Liver (tissue), 9 donors: ENCODE results near the gene IARS1. TPM values are rescaled to one million over a fixed set of nuclear protein-coding genes. Genes with fewer than 3 reads are reported as not detected.

ENCODE experiments used
- DNase-seq: peaks from one replicate; pipeline ENCODE4 v3.0.0-alpha.2; 2017; ENCODE audit warnings: low spot score
- H3K27ac ChIP-seq, 2 donors: one replicate each; pipeline ENCODE4 v1.7.0; 2013; ENCODE audit warnings: inconsistent platforms in 2 of 2, low read length in 2 of 2, control low read depth in 1 of 2, low read depth in 1 of 2, mild to moderate bottlenecking in 1 of 2
- H3K27me3 ChIP-seq, 4 donors: one replicate each; pipeline versions ENCODE4 v1.6.1 to v1.7.0; 2013; ENCODE audit warnings: low read length in 3 of 4, inconsistent platforms in 1 of 4, mild to moderate bottlenecking in 1 of 4, moderate library complexity in 1 of 4; ENCODE audit not compliant: control insufficient read depth in 4 of 4, insufficient read depth in 4 of 4
- H3K36me3 ChIP-seq, 4 donors: one replicate each; pipeline versions ENCODE4 v1.6.1 to v1.7.0; 2013; ENCODE audit warnings: low read length in 3 of 4, mild to moderate bottlenecking in 3 of 4, low read depth in 1 of 4, moderate library complexity in 1 of 4; ENCODE audit not compliant: control insufficient read depth in 4 of 4, insufficient read depth in 3 of 4
- H3K4me1 ChIP-seq, 4 donors: one replicate each; pipeline versions ENCODE4 v1.6.1 to v1.7.0; 2013; ENCODE audit warnings: low read length in 3 of 4, mild to moderate bottlenecking in 3 of 4, moderate library complexity in 1 of 4; ENCODE audit not compliant: control insufficient read depth in 4 of 4, insufficient read depth in 4 of 4
- H3K4me3 ChIP-seq, 3 donors: one replicate each; pipeline versions ENCODE4 v1.6.1 to v1.7.0; 2013; ENCODE audit warnings: low read length in 3 of 3, control low read depth in 1 of 3, low read depth in 1 of 3, mild to moderate bottlenecking in 1 of 3
- H3K9ac ChIP-seq, 2 donors: one replicate each; pipeline ENCODE4 v1.7.0; 2013; ENCODE audit warnings: low read length in 2 of 2, mild to moderate bottlenecking in 2 of 2, moderate library complexity in 2 of 2, control low read depth in 1 of 2, low read depth in 1 of 2
- H3K9me3 ChIP-seq, 4 donors: one replicate each; pipeline versions ENCODE4 v1.6.1 to v1.7.0; 2013; ENCODE audit warnings: low read length in 3 of 4; ENCODE audit not compliant: control insufficient read depth in 4 of 4
- ATF3 ChIP-seq: IDR thresholded peaks from 2 replicates; pipeline ENCODE4 v1.6.1; 2016; ENCODE audit warnings: antibody characterized with exemption
- CTCF ChIP-seq: fragments of 150-350 bp; IDR thresholded peaks from 2 replicates; pipeline ENCODE4 v1.5.1; 2017; ENCODE audit warnings: improper control_type of control experiment, low read depth, low read length; ENCODE audit not compliant: missing input control
- GABPA ChIP-seq, 2 donors: IDR thresholded peaks in 1 of 2; conservative IDR thresholded peaks in 1 of 2; 2 replicates each; pipeline ENCODE4 v1.6.1; 2016; ENCODE audit warnings: antibody characterized with exemption in 2 of 2, mild to moderate bottlenecking in 1 of 2, moderate library complexity in 1 of 2
- HNF4A ChIP-seq, 2 donors: conservative IDR thresholded peaks; 2 replicates each; pipeline ENCODE4 v1.6.1; 2016; ENCODE audit warnings: antibody characterized with exemption in 2 of 2, mild to moderate bottlenecking in 2 of 2
- HNF4G ChIP-seq: IDR thresholded peaks from 2 replicates; pipeline ENCODE4 v1.6.1; 2016; ENCODE audit warnings: antibody characterized with exemption
- JUND ChIP-seq, 2 donors: IDR thresholded peaks; 2 replicates each; pipeline ENCODE4 v1.6.1; 2016; ENCODE audit warnings: antibody characterized with exemption in 2 of 2
- NR2F2 ChIP-seq: IDR thresholded peaks from 2 replicates; pipeline ENCODE4 v1.6.1; 2016; ENCODE audit warnings: antibody characterized with exemption
- RAD21 ChIP-seq, 2 donors: IDR thresholded peaks; 2 replicates each; pipeline ENCODE4 v1.6.1; 2016; ENCODE audit warnings: antibody characterized with exemption in 2 of 2, mild to moderate bottlenecking in 2 of 2
- RXRA ChIP-seq, 2 donors: IDR thresholded peaks; 2 replicates each; pipeline ENCODE4 v1.6.1; 2017 to 2018; ENCODE audit warnings: antibody characterized with exemption in 2 of 2, mild to moderate bottlenecking in 1 of 2
- SP1 ChIP-seq: IDR thresholded peaks from 2 replicates; pipeline ENCODE4 v1.6.1; 2018; ENCODE audit warnings: antibody characterized with exemption, mild to moderate bottlenecking
- TAF1 ChIP-seq: conservative IDR thresholded peaks from 2 replicates; pipeline ENCODE4 v1.6.1; 2016; ENCODE audit warnings: antibody characterized with exemption, mild to moderate bottlenecking
- ZBTB33 ChIP-seq: IDR thresholded peaks from 2 replicates; pipeline ENCODE4 v1.6.1; 2016; ENCODE audit warnings: antibody characterized with exemption
- WGBS: extraction: QIAGEN DNeasy Blood & Tissue Kit; methylation state at CpG from one replicate; pipeline ENCODE4 v1.1.7; 2013; 5-methylcytosine and 5-hydroxymethylcytosine counted together
- polyA plus RNA-seq, 2 donors: library from polyadenylated mRNA; stranded (reverse) in 1 of 2; unstranded in 1 of 2; fragments of 200-250 nt in 1 of 2; fragments of >200 nt in 1 of 2; fragmentation: Nextera tagmentation in 1 of 2; extraction: Ambion mirVana in 1 of 2; gene quantifications; one replicate each; pipeline versions ENCODE4 v1.2.1 to v1.2.3, GENCODE V29; 2013 to 2015
- total RNA-seq, 2 donors: library from RNA; depleted of rRNA; stranded (reverse); fragments of >200 nt; gene quantifications; one replicate each; pipeline ENCODE4 v1.2.3, GENCODE V29; 2014
- donor health status: healthy.
- donor health status: healthy.
- donor health status: healthy.
- donor health status: healthy.
- donor health status: healthy.

Gene IARS1
- total and polyA plus RNA-seq, 4 donors, result 24.8 to 81.7 (median 49.6) TPM

GRCh38 chr9:92276331-92277032, 17.0 kb downstream of the IARS1 start:
- no peak for DNase-seq
- Histone ChIP-seq H3K27ac (no peak overlapping the region), H3K9ac (no peak overlapping the region), H3K4me3 (no peak overlapping the region), H3K9me3 (no peaks in the 10 kb centered on the region), H3K27me3 (no peaks in the 10 kb centered on the region), H3K36me3 (peaks cover 14 to 84% (median 69%) of the 10 kb centered on the region in 4 donors), H3K4me1 (peaks cover 0 to 6% (median 1%) of the 10 kb centered on the region in 4 donors)
- TF ChIP-seq NR2F2 (no peak), ZBTB33 (no peak), JUND (IDR thresholded peaks at IDR 0.05) (no peak), RAD21 (IDR thresholded peaks at IDR 0.05) (no peak), HNF4A (conservative IDR thresholded peaks at IDR 0.05) (no peak), CTCF (no peak)
- 77% methylated on average over 11 of the region's 11 CpGs for WGBS

GRCh38 chr9:92275541-92275940, 18.0 kb downstream of the IARS1 start:
- no peak for DNase-seq
- peaks cover 0 to 6% (median 1%) of the 10 kb centered on the region in 4 donors for H3K4me1 ChIP-seq
- no peak overlapping the region for H3K9ac ChIP-seq
- H3K27me3 ChIP-seq, result no peaks in the 10 kb centered on the region
- no peak overlapping the region for H3K4me3 ChIP-seq
- no peaks in the 10 kb centered on the region for H3K9me3 ChIP-seq
- H3K36me3 ChIP-seq, result peaks cover 17 to 85% (median 74%) of the 10 kb centered on the region in 4 donors
- H3K27ac ChIP-seq, result no peak overlapping the region
- 92% methylated on average over 6 of the region's 6 CpGs for whole genome bisulfite sequencing
- TF ChIP-seq HNF4G (no peak), ZBTB33 (no peak), ATF3 (no peak), RXRA (IDR thresholded peaks at IDR 0.05) (no peak), GABPA (IDR thresholded peaks at IDR 0.05 in 1 of 2, conservative IDR thresholded peaks at IDR 0.05 in 1 of 2) (no peak), SP1 (no peak), TAF1 (no peak)
